ENCODE measurements around the gene BPIFA2.

The BPIFA2 gene

DNA sequence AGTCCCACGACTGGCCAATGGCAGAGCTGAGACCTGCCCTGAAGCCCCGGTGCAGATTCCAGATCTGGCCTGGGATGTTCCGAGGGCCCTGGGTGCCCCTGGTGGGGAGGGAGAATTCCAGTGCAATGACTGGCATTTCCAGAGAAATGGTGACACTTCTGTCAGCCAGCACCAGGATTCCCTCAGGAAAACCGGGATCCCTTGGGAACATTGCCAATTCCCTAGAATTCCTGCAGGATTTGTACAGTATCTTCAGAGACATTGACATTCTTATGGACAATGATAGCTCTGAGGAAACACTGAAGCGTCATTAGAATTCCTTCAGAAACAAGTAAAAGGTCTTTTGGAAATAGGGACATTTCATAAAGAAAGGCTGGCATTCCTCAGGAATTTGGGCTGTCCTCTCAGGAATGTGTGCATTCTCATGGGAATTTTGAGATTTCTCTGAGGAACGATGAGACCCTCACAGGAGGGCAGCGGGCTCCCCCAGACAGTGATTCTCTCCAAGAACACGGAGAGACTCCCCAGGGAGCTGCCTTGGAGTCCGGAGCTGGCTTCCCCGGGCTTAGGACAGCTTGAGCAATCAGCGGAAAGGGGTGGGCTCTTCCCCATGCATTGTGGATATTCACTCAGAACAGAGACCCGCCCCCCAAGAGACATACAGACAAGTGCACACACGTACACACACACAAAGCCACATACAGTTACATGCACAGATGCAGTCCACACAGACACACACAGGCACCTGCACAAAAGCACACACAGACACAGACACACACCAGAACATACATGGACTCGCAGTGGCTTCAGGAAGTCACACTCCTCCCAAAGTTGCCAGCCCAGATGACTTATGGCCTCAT, 35.2 kb upstream of the BPIFA2 start:
- Histone ChIP-seq H3K27ac (ENCODE audit: low read length) (no peak overlapping the region), H3K36me3 (replicated peaks; ENCODE audit: insufficient read depth, low read length) (no peaks in the 10 kb centered on the region), H3K9ac (ENCODE audit: low read length) (no peak overlapping the region), H3K4me2 (ENCODE audit: low read depth, low read length) (no peak overlapping the region), H2AFZ (ENCODE audit: low read length) (no peak overlapping the region), H4K20me1 (ENCODE audit: insufficient read depth, low read length) (no peaks in the 10 kb centered on the region), H3K9me3 (replicated peaks; ENCODE audit: insufficient read depth, low read length) (no peaks in the 10 kb centered on the region), H3K79me2 (ENCODE audit: low read length) (no peaks in the 10 kb centered on the region), H3K4me3 (ENCODE audit: low read length) (no peak overlapping the region), H3K27me3 (replicated peaks; ENCODE audit: insufficient read depth, low read length) (peaks cover 50% of the 10 kb centered on the region), H3F3A (ENCODE audit: insufficient read depth, low read length) (no peaks in the 10 kb centered on the region), H3K9me2 (replicated peaks; ENCODE audit: insufficient read depth, low read length) (no peaks in the 10 kb centered on the region), H3K4me1 (ENCODE audit: low read length) (no peaks in the 10 kb centered on the region)
- DNase-seq: no peak
- no peak for TF ChIP-seq EZH2 (optimal IDR thresholded peaks at IDR 0.05; ENCODE audit: low read depth, low read length)
- TF ChIP-seq, protein P1, sequence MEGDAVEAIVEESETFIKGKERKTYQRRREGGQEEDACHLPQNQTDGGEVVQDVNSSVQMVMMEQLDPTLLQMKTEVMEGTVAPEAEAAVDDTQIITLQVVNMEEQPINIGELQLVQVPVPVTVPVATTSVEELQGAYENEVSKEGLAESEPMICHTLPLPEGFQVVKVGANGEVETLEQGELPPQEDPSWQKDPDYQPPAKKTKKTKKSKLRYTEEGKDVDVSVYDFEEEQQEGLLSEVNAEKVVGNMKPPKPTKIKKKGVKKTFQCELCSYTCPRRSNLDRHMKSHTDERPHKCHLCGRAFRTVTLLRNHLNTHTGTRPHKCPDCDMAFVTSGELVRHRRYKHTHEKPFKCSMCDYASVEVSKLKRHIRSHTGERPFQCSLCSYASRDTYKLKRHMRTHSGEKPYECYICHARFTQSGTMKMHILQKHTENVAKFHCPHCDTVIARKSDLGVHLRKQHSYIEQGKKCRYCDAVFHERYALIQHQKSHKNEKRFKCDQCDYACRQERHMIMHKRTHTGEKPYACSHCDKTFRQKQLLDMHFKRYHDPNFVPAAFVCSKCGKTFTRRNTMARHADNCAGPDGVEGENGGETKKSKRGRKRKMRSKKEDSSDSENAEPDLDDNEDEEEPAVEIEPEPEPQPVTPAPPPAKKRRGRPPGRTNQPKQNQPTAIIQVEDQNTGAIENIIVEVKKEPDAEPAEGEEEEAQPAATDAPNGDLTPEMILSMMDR (IDR thresholded peaks at IDR 0.05; ENCODE audit: low read length): no peak
- TF ChIP-seq EZH2phosphoT487 (IDR thresholded peaks at IDR 0.05; ENCODE audit: low read length): no peak

DNA sequence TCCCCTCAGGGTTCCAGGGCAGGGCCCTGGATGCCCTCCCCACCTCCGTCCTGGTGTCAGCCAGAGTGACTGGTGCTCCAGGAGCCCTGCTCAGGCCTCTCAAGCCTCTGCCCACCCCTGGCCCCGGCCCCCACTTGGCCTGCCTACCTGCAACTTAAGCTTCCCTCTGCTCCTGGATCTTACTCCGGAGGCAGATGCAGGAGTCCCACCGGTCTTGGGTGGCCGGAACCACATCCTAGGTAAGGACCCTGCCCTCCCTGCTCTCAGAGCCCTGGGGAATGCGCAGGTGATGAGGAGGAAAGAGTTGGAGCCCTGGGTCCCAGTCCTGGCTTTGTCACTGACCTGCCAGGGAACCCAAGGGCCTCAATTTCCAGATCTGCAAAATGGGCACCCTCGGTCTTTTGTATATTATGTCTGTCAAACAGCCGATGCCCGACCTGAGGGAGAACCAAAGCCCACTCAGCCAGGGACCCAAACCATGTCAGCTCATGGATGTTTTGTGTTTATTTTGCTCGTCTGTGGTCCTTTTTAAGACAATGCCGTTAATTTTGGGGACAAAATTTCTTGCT, 34.5 kb upstream of the BPIFA2 start:
- Histone ChIP-seq H2AFZ (ENCODE audit: low read length) (no peak overlapping the region), H4K20me1 (ENCODE audit: insufficient read depth, low read length) (no peaks in the 10 kb centered on the region), H3K79me2 (ENCODE audit: low read length) (no peaks in the 10 kb centered on the region), H3K4me2 (ENCODE audit: low read depth, low read length) (no peak overlapping the region), H3K9me3 (replicated peaks; ENCODE audit: insufficient read depth, low read length) (no peaks in the 10 kb centered on the region), H3K27me3 (replicated peaks; ENCODE audit: insufficient read depth, low read length) (peaks cover 48% of the 10 kb centered on the region), H3K4me1 (ENCODE audit: low read length) (no peaks in the 10 kb centered on the region), H3F3A (ENCODE audit: insufficient read depth, low read length) (no peaks in the 10 kb centered on the region), H3K36me3 (replicated peaks; ENCODE audit: insufficient read depth, low read length) (no peaks in the 10 kb centered on the region), H3K9me2 (replicated peaks; ENCODE audit: insufficient read depth, low read length) (no peaks in the 10 kb centered on the region), H3K9ac (ENCODE audit: low read length) (no peak overlapping the region), H3K27ac (ENCODE audit: low read length) (no peak overlapping the region), H3K4me3 (ENCODE audit: low read length) (no peak overlapping the region)
- DNase-seq: no peak
- no peak for TF ChIP-seq EZH2 (optimal IDR thresholded peaks at IDR 0.05; ENCODE audit: low read depth, low read length)
- TF ChIP-seq EZH2phosphoT487 (IDR thresholded peaks at IDR 0.05; ENCODE audit: low read length): no peak
- TF ChIP-seq, protein P1 (IDR thresholded peaks at IDR 0.05; ENCODE audit: low read length): no peak

DNA sequence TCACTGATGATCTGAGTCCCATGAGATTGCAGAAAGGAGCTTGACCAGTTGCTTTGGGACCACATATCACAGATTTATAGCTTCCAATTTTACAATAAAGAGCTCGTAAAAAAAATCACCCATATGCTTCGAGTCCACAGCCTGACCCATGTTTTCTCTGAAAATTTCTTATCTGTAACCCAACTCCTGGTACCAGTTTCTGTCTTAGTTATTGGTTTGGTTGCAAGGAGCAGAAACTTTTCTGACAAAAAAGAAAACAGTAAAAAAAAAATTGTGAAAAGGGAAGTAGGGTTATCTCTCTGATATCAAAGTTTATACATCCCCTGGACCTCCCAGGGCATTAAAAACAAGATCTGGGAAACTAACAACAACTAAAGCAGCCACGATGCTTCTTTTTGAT, 30.8 kb upstream of the BPIFA2 start:
- no peaks in the 10 kb centered on the region for H3K4me1 ChIP-seq (ENCODE audit: low read length)
- no peak overlapping the region for H3K27ac ChIP-seq (ENCODE audit: low read length)
- H2AFZ ChIP-seq (ENCODE audit: low read length): no peak overlapping the region
- H4K20me1 ChIP-seq (ENCODE audit: insufficient read depth, low read length): no peaks in the 10 kb centered on the region
- no peak for DNase-seq
- no peaks in the 10 kb centered on the region for H3K9me2 ChIP-seq (replicated peaks; ENCODE audit: insufficient read depth, low read length)
- no peaks in the 10 kb centered on the region for H3K9me3 ChIP-seq (replicated peaks; ENCODE audit: insufficient read depth, low read length)
- H3F3A ChIP-seq (ENCODE audit: insufficient read depth, low read length): no peaks in the 10 kb centered on the region
- no peak overlapping the region for H3K4me2 ChIP-seq (ENCODE audit: low read depth, low read length)
- H3K36me3 ChIP-seq (replicated peaks; ENCODE audit: insufficient read depth, low read length): no peaks in the 10 kb centered on the region
- peaks cover 34% of the 10 kb centered on the region for H3K27me3 ChIP-seq (replicated peaks; ENCODE audit: insufficient read depth, low read length)
- TF ChIP-seq EZH2 (optimal IDR thresholded peaks at IDR 0.05; ENCODE audit: low read depth, low read length): no peak
- TF ChIP-seq, protein P1 (IDR thresholded peaks at IDR 0.05; ENCODE audit: low read length): no peak
- TF ChIP-seq EZH2phosphoT487 (IDR thresholded peaks at IDR 0.05; ENCODE audit: low read length): no peak
- H3K4me3 ChIP-seq (ENCODE audit: low read length): no peak overlapping the region
- H3K79me2 ChIP-seq (ENCODE audit: low read length): no peaks in the 10 kb centered on the region
- H3K9ac ChIP-seq (ENCODE audit: low read length): no peak overlapping the region

Measured in MM.1S (cell line).